ENCODE measurements around the gene KCTD19.

KCTD19 gene

DNA sequence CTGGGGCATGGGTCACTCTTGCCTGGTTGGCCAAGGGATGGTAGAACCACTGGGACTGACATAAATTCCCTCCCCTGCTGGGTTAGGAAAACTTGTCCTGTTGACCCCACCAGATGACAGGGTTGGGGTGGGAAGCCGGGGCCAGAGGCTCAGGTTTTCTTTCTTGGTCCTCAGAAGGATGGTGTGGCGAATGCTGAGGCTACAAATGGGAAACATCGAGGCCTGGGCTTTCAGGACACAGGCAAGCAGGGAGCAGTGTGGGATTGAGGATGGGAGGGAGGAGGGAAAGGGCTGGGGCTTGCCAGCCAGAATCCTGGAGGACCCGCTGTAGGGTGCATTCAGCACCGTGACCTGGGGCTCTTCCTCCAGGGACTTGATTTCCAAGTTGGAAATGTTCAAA lies 61.7 kb downstream of the KCTD19 start:
- FAIRE-seq (no peak), DNase-seq (ENCODE audit: insufficient read length, low spot score) (no peak)

- no peak for FAIRE-seq
- no peak for DNase-seq (ENCODE audit: insufficient read length, low spot score)
These were observed 62.3 kb downstream of the KCTD19 start for GRCh38 chr16:67264277-67264676.

GRCh38 chr16:67263201-67263600 lies 63.3 kb downstream of the KCTD19 start:
- DNase-seq (ENCODE audit: insufficient read length, low spot score) (no peak), FAIRE-seq (no peak)

GRCh38 chr16:67260426-67261063 lies 66.0 kb downstream of the KCTD19 start:
- DNase-seq (ENCODE audit: insufficient read length, low spot score) (no peak), FAIRE-seq (no peak)

GRCh38 chr16:67259705-67260104 lies 66.8 kb downstream of the KCTD19 start:
- DNase-seq (ENCODE audit: insufficient read length, low spot score), result no peak
- no peak for FAIRE-seq

- FAIRE-seq (no peak), DNase-seq (ENCODE audit: insufficient read length, low spot score) (no peak)
These were observed 68.2 kb downstream of the KCTD19 start for GRCh38 chr16:67258161-67258835.

- no peak for FAIRE-seq
These were observed 68.9 kb downstream of the KCTD19 start for GRCh38 chr16:67257486-67258160.

GRCh38 chr16:67256701-67257230 lies 69.8 kb downstream of the KCTD19 start:
- FAIRE-seq, result no peak
- DNase-seq (ENCODE audit: insufficient read length, low spot score), result no peak

More at GRCh38 chr16:67257486-67258160, 68.9 kb downstream of the KCTD19 start:
- DNase-seq (ENCODE audit: insufficient read length, low spot score), result no peak

DNA sequence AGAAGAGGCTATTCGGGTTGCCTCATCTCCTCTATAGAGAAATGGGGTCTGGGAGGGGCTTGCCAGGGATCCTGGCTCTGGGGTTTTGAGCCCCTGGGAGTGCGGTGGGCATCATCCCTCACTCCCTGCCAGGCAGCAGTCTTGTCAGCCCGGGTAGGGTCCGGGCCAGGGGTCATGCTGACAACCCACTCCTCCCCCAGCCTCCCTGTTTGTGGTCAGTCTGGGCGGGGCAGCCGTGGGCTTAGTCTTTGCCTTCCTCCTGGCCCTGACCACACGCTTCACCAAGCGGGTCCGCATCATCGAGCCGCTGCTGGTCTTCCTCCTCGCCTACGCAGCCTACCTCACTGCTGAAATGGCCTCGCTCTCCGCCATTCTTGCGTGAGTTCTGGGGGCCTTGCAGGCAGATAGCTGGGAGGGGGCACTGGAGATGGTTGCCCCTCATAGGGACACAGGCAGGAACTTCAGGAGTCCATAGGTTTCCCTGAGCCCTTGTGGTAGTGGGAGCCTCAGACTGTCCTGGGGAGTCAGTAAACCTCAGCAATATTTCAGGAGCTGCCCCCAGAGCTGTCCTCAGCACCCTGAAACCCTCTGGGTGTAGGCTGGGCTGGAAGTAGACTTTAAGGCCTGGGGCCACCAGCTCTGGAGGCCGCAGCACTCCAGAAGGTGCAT lies 70.9 kb downstream of the KCTD19 start:
- FAIRE-seq (no peak), DNase-seq (ENCODE audit: insufficient read length, low spot score) (no peak)

DNA sequence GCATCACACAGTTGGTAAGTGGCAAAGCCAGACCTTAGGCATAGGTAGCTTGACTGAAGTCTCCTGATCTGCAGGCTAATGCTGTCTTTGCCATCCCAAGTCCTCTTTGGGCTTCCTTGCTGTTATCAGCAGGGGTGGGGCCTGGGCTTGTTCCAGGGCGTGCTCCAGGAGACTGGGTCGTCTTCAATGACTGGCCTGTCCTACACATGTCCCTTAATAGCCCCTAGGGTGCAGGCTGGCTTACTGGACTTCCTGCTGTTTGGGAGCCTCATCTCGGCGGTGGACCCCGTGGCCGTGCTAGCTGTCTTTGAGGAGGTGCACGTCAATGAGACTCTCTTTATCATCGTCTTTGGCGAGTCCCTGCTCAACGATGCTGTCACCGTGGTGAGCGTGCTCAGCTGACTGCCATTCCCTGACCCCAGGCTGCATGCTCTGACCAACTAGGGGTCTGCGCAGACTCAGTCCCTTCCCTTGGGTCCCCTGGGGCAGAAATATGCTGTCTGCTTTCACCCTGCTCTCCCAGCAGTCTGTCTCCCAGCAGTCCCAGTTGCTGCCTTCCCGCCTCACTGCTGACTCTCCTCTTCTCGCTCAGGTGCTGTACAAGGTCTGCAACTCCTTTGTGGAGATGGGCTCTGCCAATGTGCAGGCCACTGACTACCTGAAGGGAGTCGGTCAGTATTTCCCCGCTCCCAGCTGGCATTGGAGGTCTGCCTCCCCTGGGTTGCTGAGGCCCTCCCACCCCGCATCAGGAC lies 71.6 kb downstream of the KCTD19 start:
- FAIRE-seq, result no peak
- no peak for DNase-seq (ENCODE audit: insufficient read length, low spot score)

GRCh38 chr16:67252609-67253497 lies 73.7 kb downstream of the KCTD19 start:
- DNase-seq (ENCODE audit: insufficient read length, low spot score), result no peak
- FAIRE-seq, result no peak

DNA sequence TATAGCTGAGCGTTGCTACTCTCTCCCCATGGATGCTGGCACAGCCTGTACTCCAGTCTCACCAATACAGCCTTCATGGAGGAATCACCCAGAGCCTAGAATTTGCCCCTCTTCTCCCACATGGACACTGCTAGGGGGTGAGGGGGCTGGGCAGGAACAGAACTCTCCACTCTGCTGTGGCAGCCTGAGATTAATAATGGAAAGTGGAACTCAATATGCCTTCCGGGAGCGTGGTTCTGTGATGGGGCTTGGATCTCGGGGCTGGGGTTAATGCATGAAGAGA lies 76.6 kb downstream of the KCTD19 start:
- DNase-seq (ENCODE audit: insufficient read length, low spot score) (no peak), FAIRE-seq (no peak)

DNA sequence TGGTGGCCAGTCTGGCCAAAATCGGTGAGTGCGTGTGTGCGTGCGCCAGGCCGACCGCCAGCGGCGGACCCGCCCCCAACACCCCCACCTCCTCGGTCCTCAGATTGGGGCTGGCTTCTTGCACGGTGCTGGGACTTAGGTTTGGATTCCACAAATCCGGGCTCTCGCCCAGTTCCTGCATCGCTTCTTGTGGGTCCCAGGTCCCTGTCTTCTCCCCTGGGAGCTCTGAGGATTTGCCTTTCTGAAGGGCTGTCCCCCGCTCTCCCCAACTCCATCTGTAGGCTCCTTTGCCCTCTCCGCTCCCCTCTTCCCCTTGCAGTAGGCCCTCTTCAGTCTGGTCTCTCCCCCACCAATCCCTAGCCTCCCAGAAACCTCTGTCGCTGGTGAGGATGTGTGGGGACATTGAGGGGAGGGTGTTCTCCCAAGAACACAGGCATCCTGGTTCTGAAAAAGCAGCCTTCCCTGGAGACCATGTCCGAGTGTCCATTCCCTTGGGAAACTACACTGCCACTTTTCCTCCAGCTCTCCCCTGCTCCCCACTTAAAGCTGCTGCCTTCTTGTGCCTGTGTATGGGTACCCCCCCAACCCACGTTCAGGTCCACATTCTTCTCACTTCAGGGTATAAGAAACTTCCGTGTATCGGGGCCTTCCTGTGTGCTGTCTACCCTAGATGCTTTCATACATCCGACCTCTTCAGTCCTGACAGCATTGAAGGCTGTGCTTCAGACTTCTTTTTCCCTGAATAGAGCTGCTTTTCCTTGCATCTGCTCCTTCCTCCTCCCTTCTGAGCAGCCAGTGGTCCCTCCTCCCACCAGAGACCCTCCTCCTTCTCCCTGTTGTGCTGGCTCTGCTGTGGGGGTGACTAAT lies 77.1 kb downstream of the KCTD19 start:
- no peak for FAIRE-seq
- no peak for DNase-seq (ENCODE audit: insufficient read length, low spot score)

- DNase-seq (ENCODE audit: insufficient read length, low spot score) (no peak), FAIRE-seq (no peak)
These were observed 78.0 kb downstream of the KCTD19 start, which contains the start of gene SLC9A5 for GRCh38 chr16:67248401-67249177. Gene SLC9A5, plus strand, starts transcription at chr16:67248979. Its CDS starts 36 bp downstream, at chr16:67249015.

DNA sequence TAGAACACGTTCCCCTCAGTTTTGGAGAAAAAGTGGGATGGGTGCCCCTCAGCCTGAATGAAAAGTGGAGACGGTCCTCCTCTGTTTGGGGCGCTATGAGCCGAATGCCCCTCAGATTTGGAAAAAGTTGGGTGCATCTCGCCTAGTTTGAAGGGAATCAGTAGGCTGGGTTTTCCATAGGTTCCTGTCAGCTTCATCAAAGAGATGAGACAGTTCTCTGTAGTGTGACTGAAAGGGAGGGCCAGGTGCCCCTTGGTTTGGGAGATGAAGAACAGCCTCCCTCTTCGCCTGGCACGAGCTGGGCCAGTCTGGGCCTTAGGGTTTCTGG lies 78.5 kb downstream of the KCTD19 start:
- FAIRE-seq (no peak), DNase-seq (ENCODE audit: insufficient read length, low spot score) (no peak)

DNA sequence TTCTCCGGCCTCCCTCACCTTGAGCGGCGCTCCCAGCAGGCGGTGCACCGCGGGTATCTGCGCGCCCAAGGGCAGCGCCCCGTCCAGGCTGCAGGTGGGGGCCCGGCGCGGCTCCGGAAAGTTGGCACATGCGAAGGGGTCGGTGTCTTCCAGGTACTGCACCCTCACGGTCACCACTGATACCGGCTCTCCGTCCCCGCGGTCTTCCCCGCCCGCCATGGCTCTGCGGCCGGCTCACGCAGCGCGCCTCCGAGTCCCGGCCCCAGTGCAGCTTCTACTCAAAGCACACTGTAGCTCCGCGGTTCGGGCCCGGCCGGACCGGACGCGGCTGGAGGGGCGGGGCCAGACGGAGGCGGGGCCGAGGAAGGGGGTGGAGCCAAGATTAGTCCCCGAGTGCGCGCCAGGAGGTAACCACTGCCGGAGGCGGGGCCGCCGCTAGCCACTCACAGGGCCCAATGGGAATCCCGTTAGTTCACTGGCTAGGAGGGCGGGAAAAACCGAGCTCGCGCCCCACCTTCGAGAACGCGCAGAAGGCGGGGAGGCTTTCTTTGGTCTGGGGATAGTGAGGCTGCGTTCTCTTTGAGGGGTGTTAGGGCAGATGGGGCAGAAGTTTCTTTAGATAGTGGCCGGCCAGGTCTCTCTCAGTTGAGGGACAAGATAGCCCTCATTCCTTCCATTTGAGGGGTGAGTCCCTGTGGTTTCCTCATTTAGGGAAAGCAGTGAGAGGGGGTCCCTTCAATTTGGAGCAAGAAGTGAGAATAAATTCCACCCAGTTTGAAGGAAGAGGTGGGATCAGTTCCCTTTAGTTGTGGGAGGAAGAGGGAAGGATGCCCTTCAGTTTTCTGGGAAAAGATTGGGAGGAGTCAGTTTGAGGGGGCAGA lies 79.1 kb downstream of the KCTD19 start, which contains the start of gene FHOD1:
Gene FHOD1, minus strand, starts transcription at position 290 of the 881 bp plus-strand sequence. Its CDS starts 71 bp downstream, at position 219.
- FAIRE-seq, result peak; percentile 95
- DNase-seq (ENCODE audit: insufficient read length, low spot score), result peak; percentile 97

- no peak for FAIRE-seq
- no peak for DNase-seq (ENCODE audit: insufficient read length, low spot score)
These were observed 79.8 kb downstream of the KCTD19 start for GRCh38 chr16:67246756-67247191.

All from GM19239 (cell line).